ENCODE measurements around the gene CLEC11A. TPM values are rescaled to one million over a fixed set of nuclear protein-coding genes. Genes with fewer than 3 reads are reported as not detected.

The CLEC11A gene
- total RNA-seq, 2 experiments from 2014 or later: 2.2 to 3.1 TPM

- H3K27ac Mint-ChIP-seq: no peak overlapping the region
- peaks cover 4% of the 10 kb centered on the region for H3K4me1 Mint-ChIP-seq
- no peak overlapping the region for H3K4me3 Mint-ChIP-seq
- no peaks in the 10 kb centered on the region for H3K36me3 Mint-ChIP-seq
- DNase-seq: no peak
- peaks cover 43% of the 10 kb centered on the region for H3K27me3 Mint-ChIP-seq
- no peaks in the 10 kb centered on the region for H3K9me3 Mint-ChIP-seq
Measured at GRCh38 chr19:50701367-50701985, 21.7 kb upstream of the CLEC11A start.

DNA sequence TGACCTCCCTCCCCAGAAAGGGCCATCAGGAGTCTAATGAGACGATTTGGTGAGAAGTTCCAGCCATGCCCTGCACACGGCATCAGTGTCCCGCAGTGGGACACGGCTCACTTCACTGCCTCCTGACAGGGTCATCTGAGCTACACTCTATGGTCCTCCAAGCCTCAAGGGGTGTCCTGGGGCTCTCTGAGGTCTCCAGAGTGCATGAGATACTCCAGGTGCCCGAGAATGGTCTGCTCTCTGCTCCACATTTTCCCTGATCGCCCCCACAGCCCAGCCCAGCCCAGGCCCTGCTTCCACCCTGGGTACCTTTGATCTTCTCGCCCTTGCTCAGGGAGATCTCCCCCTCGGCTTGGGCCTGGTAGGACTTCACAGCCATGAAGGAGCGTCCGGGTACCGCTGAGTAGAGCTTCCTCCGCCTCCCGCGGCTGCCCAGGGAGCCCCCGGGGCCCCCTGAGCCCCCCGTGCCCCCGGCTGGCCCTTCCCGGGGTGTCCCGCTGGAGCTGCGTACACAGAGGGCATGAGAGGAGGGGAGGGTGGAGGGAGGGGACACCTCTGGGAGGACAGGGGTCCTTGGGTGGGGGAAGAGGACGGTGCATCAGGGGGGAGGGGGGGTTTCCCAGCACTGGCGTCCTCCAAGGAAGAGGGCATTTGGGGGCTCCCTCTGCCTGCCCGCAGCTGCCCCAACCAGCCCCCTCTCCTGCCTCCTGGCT lies 20.9 kb upstream of the CLEC11A start:
- Mint-ChIP-seq H3K36me3 (no peaks in the 10 kb centered on the region), H3K27ac (no peak overlapping the region), H3K27me3 (peaks cover 38% of the 10 kb centered on the region), H3K4me1 (peaks cover 9% of the 10 kb centered on the region), H3K9me3 (no peaks in the 10 kb centered on the region), H3K4me3 (no peak overlapping the region)
- no peak for DNase-seq

DNA sequence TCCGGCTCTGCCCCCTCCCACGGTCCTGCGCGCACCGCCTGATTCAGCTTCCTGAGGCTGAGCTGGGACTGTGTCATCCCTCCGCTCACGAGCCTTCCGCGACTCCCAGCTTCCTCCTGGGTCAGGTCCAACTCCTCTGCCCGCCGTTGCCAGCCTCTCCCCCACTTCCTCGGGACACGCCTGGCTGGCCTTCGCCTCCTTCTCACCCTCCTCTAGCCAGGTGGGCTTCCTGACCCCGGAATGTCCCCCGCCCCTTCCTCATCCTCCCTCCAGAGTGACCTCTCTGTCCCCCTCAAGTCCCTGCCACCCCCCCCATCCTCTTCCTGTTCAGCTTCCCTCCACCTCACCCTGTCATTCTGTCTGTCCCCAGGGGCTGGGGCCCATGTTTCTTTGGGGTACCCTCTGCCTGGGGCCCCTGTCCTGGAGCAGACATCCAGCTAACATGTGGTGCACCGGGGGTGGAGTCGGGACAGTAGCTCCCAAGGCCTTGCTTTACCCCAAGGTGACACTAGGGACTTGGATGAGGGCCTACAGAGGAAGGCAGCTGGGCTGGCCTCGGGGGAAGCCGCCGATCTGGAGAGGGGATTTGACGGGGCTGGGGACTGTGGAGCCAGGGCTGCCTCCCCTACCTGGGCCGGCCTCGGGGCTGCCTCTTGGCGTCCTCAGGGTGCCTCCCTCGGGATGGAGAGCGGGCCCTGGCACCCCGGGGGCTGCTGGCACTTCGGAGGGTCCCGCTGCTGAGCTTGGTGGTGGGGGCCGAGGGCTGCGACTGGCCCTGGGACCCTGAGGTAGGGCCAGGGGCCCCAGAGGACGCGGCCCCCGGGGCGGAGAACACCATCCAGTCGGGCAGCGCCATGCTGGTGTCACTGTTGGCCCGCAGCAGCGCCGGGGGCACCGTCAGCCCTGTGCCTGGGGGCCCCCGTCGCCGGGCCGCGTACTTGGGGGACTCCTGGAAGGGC lies 20.0 kb upstream of the CLEC11A start:
- no peaks in the 10 kb centered on the region for H3K9me3 Mint-ChIP-seq
- no peak overlapping the region for H3K27ac Mint-ChIP-seq
- no peak for DNase-seq
- peaks cover 33% of the 10 kb centered on the region for H3K27me3 Mint-ChIP-seq
- H3K4me1 Mint-ChIP-seq: peaks cover 9% of the 10 kb centered on the region
- no peak overlapping the region for H3K4me3 Mint-ChIP-seq
- no peaks in the 10 kb centered on the region for H3K36me3 Mint-ChIP-seq

DNA sequence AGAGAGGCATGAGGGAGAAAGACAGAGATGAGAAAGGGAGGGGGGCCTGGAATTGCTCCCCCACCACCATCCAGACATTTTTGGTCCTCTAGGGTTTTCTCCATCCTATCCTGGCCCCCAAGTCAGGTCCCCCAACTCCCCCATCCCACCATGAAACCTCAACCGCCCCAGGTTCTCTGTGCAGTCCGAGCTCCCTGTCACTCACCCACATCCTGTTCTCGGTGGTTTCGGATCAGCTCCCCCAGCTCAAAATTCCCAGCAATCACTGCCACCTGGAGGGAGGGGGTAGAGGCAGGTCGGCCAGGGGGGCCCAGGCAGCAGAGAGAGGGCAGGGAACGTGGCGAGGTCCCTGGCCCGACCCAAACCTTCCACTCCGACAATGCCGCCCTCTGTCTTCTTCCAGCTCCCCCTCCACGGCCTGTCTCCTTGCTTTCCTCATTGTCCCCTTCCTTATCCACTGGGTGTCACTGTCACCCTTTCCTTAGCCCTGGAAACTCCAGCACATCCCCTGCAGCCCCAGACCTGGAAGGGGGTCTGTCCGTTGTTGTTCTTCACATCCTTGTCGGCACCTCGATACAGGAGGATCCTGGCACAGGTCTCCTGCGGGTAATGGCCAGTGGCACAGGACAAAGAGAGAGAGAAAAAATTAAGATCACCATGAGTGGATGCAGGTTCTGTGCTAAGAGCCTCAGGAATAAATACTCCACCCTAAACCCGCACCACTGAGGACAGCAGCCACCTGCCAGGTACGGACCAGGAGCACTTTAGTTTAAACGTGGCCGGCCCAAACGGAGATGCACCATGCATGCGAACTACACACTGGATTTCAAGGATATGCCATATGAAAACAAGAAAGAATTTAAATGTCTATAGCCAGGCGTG lies 19.0 kb upstream of the CLEC11A start:
- no peak overlapping the region for H3K4me3 Mint-ChIP-seq
- no peak overlapping the region for H3K27ac Mint-ChIP-seq
- H3K27me3 Mint-ChIP-seq: peaks cover 26% of the 10 kb centered on the region
- no peaks in the 10 kb centered on the region for H3K36me3 Mint-ChIP-seq
- no peak for DNase-seq
- H3K4me1 Mint-ChIP-seq: peaks cover 9% of the 10 kb centered on the region
- H3K9me3 Mint-ChIP-seq: no peaks in the 10 kb centered on the region

DNA sequence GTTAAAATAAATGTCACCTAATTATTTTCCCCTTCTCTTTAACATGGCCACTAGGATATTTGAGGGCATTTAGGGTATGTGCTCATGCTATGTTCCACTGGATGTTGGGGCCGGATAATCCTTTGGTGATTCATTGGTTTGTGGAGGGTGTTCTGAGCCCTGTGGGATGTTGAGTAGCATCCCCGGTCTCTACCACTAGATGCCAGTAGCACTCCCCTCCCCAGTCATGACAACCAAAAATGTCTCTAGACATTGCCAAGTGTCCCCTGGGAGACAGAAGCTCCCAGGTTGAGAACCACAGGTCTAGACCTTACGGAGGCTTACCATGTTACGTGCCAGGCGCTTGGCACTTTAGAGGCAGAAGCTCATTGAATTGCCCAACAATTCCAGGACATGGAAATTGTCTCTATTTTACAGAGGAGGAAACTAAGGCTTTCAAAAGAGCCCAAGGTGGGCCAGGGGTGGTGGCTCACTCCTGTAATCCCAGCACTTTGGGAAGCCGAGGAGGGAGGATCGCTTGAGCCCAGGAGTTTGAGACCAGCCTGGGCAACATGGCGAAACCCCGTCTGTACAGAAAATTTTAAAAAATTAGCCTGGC lies 17.6 kb upstream of the CLEC11A start:
- Mint-ChIP-seq H3K27me3 (peaks cover 17% of the 10 kb centered on the region), H3K27ac (no peak overlapping the region), H3K4me1 (peaks cover 9% of the 10 kb centered on the region), H3K9me3 (no peaks in the 10 kb centered on the region), H3K4me3 (no peak overlapping the region), H3K36me3 (no peaks in the 10 kb centered on the region)
- DNase-seq: no peak

DNA sequence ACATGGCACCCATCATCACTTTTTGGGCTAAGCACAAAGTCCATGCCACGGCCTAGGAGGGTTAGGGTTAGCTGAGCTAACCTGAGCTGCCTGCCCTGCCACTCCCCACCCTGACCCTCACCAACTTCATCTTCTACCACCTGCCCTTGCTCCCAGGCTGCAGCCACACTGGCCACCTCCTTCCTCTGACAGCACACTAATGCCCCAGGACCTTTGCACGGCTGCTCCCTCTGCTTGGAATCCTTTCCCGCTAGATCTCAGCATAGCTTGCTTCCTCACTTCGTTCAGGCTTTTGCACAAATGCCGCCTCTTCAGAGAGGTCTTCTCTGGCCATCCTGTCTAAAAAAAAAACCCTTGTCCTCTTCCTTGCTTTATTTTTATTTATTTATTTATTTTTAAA lies 16.8 kb upstream of the CLEC11A start:
- DNase-seq: no peak
- Mint-ChIP-seq H3K27me3 (peaks cover 21% of the 10 kb centered on the region), H3K36me3 (no peaks in the 10 kb centered on the region)

GRCh38 chr19:50708179-50708879 lies 14.8 kb upstream of the CLEC11A start:
- no peak overlapping the region for H3K27ac Mint-ChIP-seq
- H3K9me3 Mint-ChIP-seq: no peaks in the 10 kb centered on the region
- H3K4me3 Mint-ChIP-seq: no peak overlapping the region
- peaks cover 15% of the 10 kb centered on the region for H3K27me3 Mint-ChIP-seq
- H3K36me3 Mint-ChIP-seq: no peaks in the 10 kb centered on the region
- peaks cover 20% of the 10 kb centered on the region for H3K4me1 Mint-ChIP-seq
- DNase-seq: no peak

More for the DNA sequence above, 16.8 kb upstream of the CLEC11A start:
- Mint-ChIP-seq H3K27ac (no peak overlapping the region), H3K4me1 (peaks cover 9% of the 10 kb centered on the region), H3K4me3 (no peak overlapping the region), H3K9me3 (no peaks in the 10 kb centered on the region)

- Mint-ChIP-seq H3K9me3 (no peaks in the 10 kb centered on the region), H3K4me3 (no peak overlapping the region), H3K27me3 (peaks cover 3% of the 10 kb centered on the region), H3K36me3 (no peaks in the 10 kb centered on the region), H3K4me1 (peaks cover 26% of the 10 kb centered on the region), H3K27ac (no peak overlapping the region)
- no peak for DNase-seq
Measured at GRCh38 chr19:50710094-50710493, 13.1 kb upstream of the CLEC11A start.

- DNase-seq: no peak
- Mint-ChIP-seq H3K27me3 (peaks cover 3% of the 10 kb centered on the region), H3K36me3 (no peaks in the 10 kb centered on the region), H3K4me3 (no peak overlapping the region), H3K4me1 (peaks cover 23% of the 10 kb centered on the region), H3K9me3 (no peaks in the 10 kb centered on the region), H3K27ac (peak overlapping the region; percentile 72)
Measured at GRCh38 chr19:50710612-50711011, 12.6 kb upstream of the CLEC11A start.

DNA sequence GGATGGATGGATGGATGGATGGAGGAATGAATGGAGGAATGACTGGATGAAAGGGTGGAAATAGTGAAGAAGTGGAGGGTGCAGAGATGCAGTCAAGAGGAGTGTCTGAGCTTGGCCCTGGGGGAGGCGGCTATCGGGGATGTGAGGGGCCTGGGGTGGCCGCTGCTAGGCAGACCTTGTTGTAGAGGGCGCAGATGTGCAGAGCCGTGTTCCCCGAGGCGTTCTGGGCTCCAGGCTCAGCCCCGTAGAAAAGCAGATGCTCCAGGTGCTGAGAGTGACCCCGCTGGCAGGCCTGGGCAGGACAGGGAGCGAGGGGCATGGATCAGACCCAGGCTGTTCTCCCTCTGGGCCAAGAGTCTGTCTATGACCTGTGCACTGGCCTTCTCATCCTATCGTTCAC lies 12.0 kb upstream of the CLEC11A start:
- Mint-ChIP-seq H3K27me3 (peaks cover 3% of the 10 kb centered on the region), H3K27ac (no peak overlapping the region)

DNA sequence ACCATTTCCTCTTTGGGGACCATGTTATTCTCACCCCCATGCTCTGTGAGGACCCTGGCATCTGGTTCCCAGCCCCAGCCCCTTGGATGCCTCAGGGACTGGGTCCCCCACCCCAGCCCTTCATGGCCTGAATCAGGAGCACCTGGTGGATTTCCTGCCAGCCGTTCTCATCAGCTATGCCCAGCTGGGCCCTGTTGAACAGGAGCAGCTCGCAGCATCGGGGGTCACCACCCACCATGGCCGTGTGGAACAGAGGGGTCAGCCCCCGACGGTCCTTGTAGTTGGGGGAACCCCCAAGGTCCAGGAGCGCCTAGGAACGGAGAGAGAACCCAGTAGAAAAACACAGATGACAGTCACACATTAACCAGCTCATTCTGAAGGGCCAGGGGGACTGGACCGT lies 11.4 kb upstream of the CLEC11A start:
- H3K36me3 Mint-ChIP-seq: no peaks in the 10 kb centered on the region
- H3K27me3 Mint-ChIP-seq: peaks cover 3% of the 10 kb centered on the region
- no peak overlapping the region for H3K27ac Mint-ChIP-seq
- H3K4me1 Mint-ChIP-seq: peaks cover 22% of the 10 kb centered on the region
- no peak overlapping the region for H3K4me3 Mint-ChIP-seq
- no peaks in the 10 kb centered on the region for H3K9me3 Mint-ChIP-seq
- no peak for DNase-seq

More for the DNA sequence above, 12.0 kb upstream of the CLEC11A start:
- DNase-seq: no peak
- Mint-ChIP-seq H3K4me1 (peaks cover 22% of the 10 kb centered on the region), H3K36me3 (no peaks in the 10 kb centered on the region), H3K4me3 (no peak overlapping the region), H3K9me3 (no peaks in the 10 kb centered on the region)

DNA sequence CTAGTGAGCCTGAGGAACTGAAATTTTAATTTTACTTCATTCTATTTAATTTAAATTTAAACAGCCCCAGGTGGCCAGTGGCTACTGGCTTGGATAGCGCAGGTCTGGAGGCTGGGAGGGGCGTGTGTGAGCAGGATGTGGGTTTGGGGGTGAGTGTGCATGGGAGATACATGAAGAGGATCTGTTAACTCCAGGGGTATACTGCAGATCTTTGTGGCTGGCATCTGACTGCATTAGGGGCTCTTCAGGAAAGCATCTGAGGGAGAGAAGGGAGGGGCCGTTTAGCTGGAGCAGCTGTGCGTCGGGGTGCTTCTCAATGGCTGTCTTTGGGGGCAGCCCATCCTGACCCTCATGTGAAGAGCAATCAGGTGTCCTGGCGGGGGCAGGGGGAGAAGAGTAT lies 10.3 kb upstream of the CLEC11A start:
- Mint-ChIP-seq H3K27me3 (peaks cover 11% of the 10 kb centered on the region), H3K4me1 (peaks cover 25% of the 10 kb centered on the region)

DNA sequence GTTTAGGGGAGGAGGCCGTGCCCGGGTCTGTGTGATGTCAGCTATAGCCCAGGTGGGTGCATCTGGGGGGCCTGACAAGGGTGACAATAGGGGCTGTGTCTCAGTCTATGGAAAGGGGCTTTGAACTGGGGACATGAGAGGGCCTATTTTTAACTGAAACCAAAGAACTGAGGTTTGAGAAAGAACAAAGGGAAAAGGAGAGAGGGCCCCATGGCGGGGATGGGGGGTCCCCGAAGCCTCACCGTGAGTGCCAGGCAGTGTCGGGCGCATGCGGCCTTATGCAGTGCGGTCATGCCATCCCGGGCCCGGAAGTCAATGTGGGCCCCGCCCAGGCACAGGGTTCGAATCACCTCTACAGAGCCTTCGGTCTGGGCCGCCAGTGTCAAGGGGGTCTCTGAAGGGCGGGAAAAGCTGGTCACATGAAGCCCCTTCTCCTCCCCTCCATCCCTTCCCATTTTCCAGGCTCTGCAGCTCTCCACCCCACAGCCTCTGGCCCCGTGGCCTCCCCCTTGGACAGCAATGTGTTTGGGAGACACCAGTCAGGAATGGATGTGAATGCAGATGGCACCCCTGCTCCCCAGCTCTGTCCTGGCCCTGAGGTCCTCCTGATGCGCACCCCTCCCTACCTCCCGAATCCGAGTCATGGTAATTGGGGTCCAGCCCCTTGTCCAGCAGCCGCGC lies 9.5 kb upstream of the CLEC11A start:
- H3K36me3 Mint-ChIP-seq: no peaks in the 10 kb centered on the region
- no peaks in the 10 kb centered on the region for H3K9me3 Mint-ChIP-seq
- no peak for DNase-seq
- peak overlapping the region; percentile 40 for H3K27ac Mint-ChIP-seq
- peaks cover 25% of the 10 kb centered on the region for H3K4me1 Mint-ChIP-seq
- H3K27me3 Mint-ChIP-seq: peaks cover 13% of the 10 kb centered on the region
- H3K4me3 Mint-ChIP-seq: no peak overlapping the region

More for the DNA sequence above, 10.3 kb upstream of the CLEC11A start:
- Mint-ChIP-seq H3K9me3 (no peaks in the 10 kb centered on the region), H3K27ac (peak overlapping the region; percentile 7), H3K4me3 (no peak overlapping the region), H3K36me3 (no peaks in the 10 kb centered on the region)
- no peak for DNase-seq

Measured in activated naive CD8-positive, alpha-beta T cell treated with anti-CD3 and anti-CD28 coated beads for 36 hours (primary cell).